ENCODE measurements around the gene IER5.

- TF ChIP-seq EZH2 (IDR thresholded peaks at IDR 0.05), result no peak
- no peak for TF ChIP-seq POLR2AphosphoS5 (IDR thresholded peaks at IDR 0.05; ENCODE audit: borderline replicate concordance, low read depth, low read length)
- TF ChIP-seq FOXP2 (optimal IDR thresholded peaks at IDR 0.05; ENCODE audit: control extremely low read depth, extremely low read length, insufficient read depth), result no peak
Measured at GRCh38 chr1:181140891-181141290, 52.4 kb downstream of the IER5 start.
